Stimulated activated CD4-positive, alpha-beta T cell treated with anti-CD3 and anti-CD28 coated beads, Interleukin-12 subunit alpha, Interleukin-12 subunit beta, amount 100 ng/mL, for 4 hours (primary cell): ENCODE results near the gene TCF12.

Experiments used
- DNase-seq: peaks from one replicate; pipeline ENCODE4 v3.0.0-alpha.2; 2020

The TCF12 gene

GRCh38 chr15:57223345-57223744 lies 304.9 kb downstream of the TCF12 start:
- no peak for DNase-seq

GRCh38 chr15:57223887-57224286 lies 305.4 kb downstream of the TCF12 start:
- no peak for DNase-seq

- no peak for DNase-seq
These were observed 306.2 kb downstream of the TCF12 start for GRCh38 chr15:57224664-57225063.

GRCh38 chr15:57227166-57227565 lies 308.7 kb downstream of the TCF12 start:
- DNase-seq, result no peak

GRCh38 chr15:57227899-57228298 lies 309.5 kb downstream of the TCF12 start:
- no peak for DNase-seq

- DNase-seq, result no peak
These were observed 310.0 kb downstream of the TCF12 start for GRCh38 chr15:57228395-57228794.

GRCh38 chr15:57229051-57229450 lies 310.6 kb downstream of the TCF12 start:
- DNase-seq, result no peak

- DNase-seq, result no peak
These were observed 313.1 kb downstream of the TCF12 start for GRCh38 chr15:57231559-57231958.

- no peak for DNase-seq
These were observed 315.7 kb downstream of the TCF12 start for GRCh38 chr15:57234156-57234555.

- DNase-seq, result no peak
These were observed 316.7 kb downstream of the TCF12 start for GRCh38 chr15:57235186-57235585.

- DNase-seq, result no peak
These were observed 317.4 kb downstream of the TCF12 start for GRCh38 chr15:57235873-57236272.

- DNase-seq, result no peak
These were observed 318.3 kb downstream of the TCF12 start for GRCh38 chr15:57236561-57237300.

- no peak for DNase-seq
These were observed 318.8 kb downstream of the TCF12 start for GRCh38 chr15:57237301-57237642.

GRCh38 chr15:57237676-57238075 lies 319.2 kb downstream of the TCF12 start:
- DNase-seq, result no peak

- no peak for DNase-seq
These were observed 326.7 kb downstream of the TCF12 start for GRCh38 chr15:57245130-57245529.

- no peak for DNase-seq
These were observed 327.3 kb downstream of the TCF12 start for GRCh38 chr15:57245714-57246113.

- DNase-seq, result no peak
These were observed 329.6 kb downstream of the TCF12 start for GRCh38 chr15:57248074-57248473.

GRCh38 chr15:57251308-57251707 lies 332.9 kb downstream of the TCF12 start:
- DNase-seq, result no peak

- no peak for DNase-seq
These were observed 333.5 kb downstream of the TCF12 start for GRCh38 chr15:57251941-57252340.

- DNase-seq, result no peak
These were observed 334.6 kb downstream of the TCF12 start for GRCh38 chr15:57253082-57253481.

GRCh38 chr15:57253500-57253899 lies 335.1 kb downstream of the TCF12 start:
- DNase-seq, result no peak

- no peak for DNase-seq
These were observed 337.4 kb downstream of the TCF12 start for GRCh38 chr15:57255751-57256341.

- no peak for DNase-seq
These were observed 338.5 kb downstream of the TCF12 start for GRCh38 chr15:57256939-57257338.

GRCh38 chr15:57259568-57260040 lies 341.2 kb downstream of the TCF12 start:
- no peak for DNase-seq

- DNase-seq, result no peak
These were observed 345.1 kb downstream of the TCF12 start for GRCh38 chr15:57263520-57263919.
